KG1 (cell line): ENCODE results near the gene PTCH2.
"Not testable (repeated sequence)": the region's sequence is repeated elsewhere in the genome, so short reads cannot be mapped to it uniquely, and the experiment has no call there.

Source experiments
- DNase-seq: peaks from one replicate; lab custom pipeline; 2025; lab: John Stamatoyannopoulos, UW

Gene PTCH2

GRCh38 chr1:44819196-44819607, 23.9 kb downstream of the PTCH2 start:
- DNase-seq = peak; percentile 67

- no peak for DNase-seq
These were observed 25.1 kb downstream of the PTCH2 start for GRCh38 chr1:44817771-44818495.

GRCh38 chr1:44817307-44817706, 25.7 kb downstream of the PTCH2 start:
- DNase-seq = no peak

- DNase-seq = not testable (repeated sequence)
These were observed 27.1 kb downstream of the PTCH2 start for GRCh38 chr1:44815926-44816325.

GRCh38 chr1:44812822-44813543, 30.1 kb downstream of the PTCH2 start:
- DNase-seq = no peak

GRCh38 chr1:44811234-44811633, 31.8 kb downstream of the PTCH2 start:
- DNase-seq = no peak

GRCh38 chr1:44810762-44811105, 32.3 kb downstream of the PTCH2 start:
- DNase-seq = not testable (repeated sequence)

GRCh38 chr1:44810101-44810761, 32.8 kb downstream of the PTCH2 start:
- DNase-seq = no peak

- DNase-seq = peak; percentile 78
These were observed 33.8 kb downstream of the PTCH2 start for GRCh38 chr1:44808938-44809917.

GRCh38 chr1:44808063-44808937, 34.8 kb downstream of the PTCH2 start, which contains the start of gene BTBD19:
Gene BTBD19, plus strand, starts transcription at chr1:44808523. Its CDS starts 298 bp downstream, at chr1:44808821.
- DNase-seq = no peak

GRCh38 chr1:44807364-44808062, 35.5 kb downstream of the PTCH2 start:
- peak; percentile 65 for DNase-seq

- DNase-seq = no peak
These were observed 36.2 kb downstream of the PTCH2 start, which contains the start of gene DYNLT4 for GRCh38 chr1:44806704-44807363. Gene DYNLT4, minus strand, starts transcription at chr1:44807351. Its CDS starts 683 bp downstream, at chr1:44806668.

- no peak for DNase-seq
These were observed 36.9 kb downstream of the PTCH2 start for GRCh38 chr1:44806025-44806703.

GRCh38 chr1:44805311-44806024, 37.6 kb downstream of the PTCH2 start:
- DNase-seq = no peak

GRCh38 chr1:44803312-44804095, 39.5 kb downstream of the PTCH2 start:
- DNase-seq = no peak

GRCh38 chr1:44803062-44803311, 40.1 kb downstream of the PTCH2 start:
- no peak for DNase-seq

GRCh38 chr1:44802306-44803061, 40.6 kb downstream of the PTCH2 start:
- no peak for DNase-seq
